Activated CD4-positive, alpha-beta T cell treated with anti-CD3 and anti-CD28 coated beads, Interleukin-10, Interleukin-2, amounts not matched to agents 100 ng/mL and 50 ng/mL, durations not matched to agents 16 hours and 8 hours (primary cell): ENCODE results near the gene DDOST.
"Not testable (repeated sequence)": the region's sequence is repeated elsewhere in the genome, so short reads cannot be mapped to it uniquely, and the experiment has no call there.

Experiments used
- DNase-seq: peaks from one replicate; pipeline ENCODE4 v3.0.0-alpha.2; 2020

The DDOST gene

GRCh38 chr1:20619999-20620398, 41.2 kb downstream of the DDOST start:
- no peak for DNase-seq

- no peak for DNase-seq
Observed at GRCh38 chr1:20618550-20618949, 42.6 kb downstream of the DDOST start.

GRCh38 chr1:20616847-20617487, 44.2 kb downstream of the DDOST start:
- DNase-seq, result no peak

GRCh38 chr1:20615946-20616846, 45.0 kb downstream of the DDOST start:
- no peak for DNase-seq

- DNase-seq, result no peak
Observed at GRCh38 chr1:20614131-20614579, 47.0 kb downstream of the DDOST start.

- DNase-seq, result no peak
Observed at GRCh38 chr1:20612221-20612746, 48.9 kb downstream of the DDOST start.

- DNase-seq, result no peak
Observed at GRCh38 chr1:20611652-20612051, 49.5 kb downstream of the DDOST start.

- no peak for DNase-seq
Observed at GRCh38 chr1:20610970-20611369, 50.2 kb downstream of the DDOST start.

- DNase-seq, result no peak
Observed at GRCh38 chr1:20609541-20609940, 51.6 kb downstream of the DDOST start.

GRCh38 chr1:20606801-20607570, 54.2 kb downstream of the DDOST start:
- DNase-seq, result not testable (repeated sequence)

- no peak for DNase-seq
Observed at GRCh38 chr1:20604678-20605077, 56.5 kb downstream of the DDOST start.

- no peak for DNase-seq
Observed at GRCh38 chr1:20603504-20604464, 57.4 kb downstream of the DDOST start.

- DNase-seq, result no peak
Observed at GRCh38 chr1:20602851-20603450, 58.2 kb downstream of the DDOST start.
